Neural cell (in vitro differentiated cells): ENCODE measurements around the gene SIT1. TPM values are rescaled to one million over a fixed set of nuclear protein-coding genes. Genes with fewer than 3 reads are reported as not detected.
"Not testable (repeated sequence)": the region's sequence is repeated elsewhere in the genome, so short reads cannot be mapped to it uniquely, and the experiment has no call there.

Experiments used
- H2AFZ ChIP-seq: fragments of 200-600, 300-800 bp; sonication (generic), shearing (Covaris generic); 2 replicates; pipeline ENCODE4 v1.6.0; 2014; ENCODE audit warnings: low read depth, mild to moderate bottlenecking, antibody characterized with exemption, low read length, moderate library complexity
- H3F3A ChIP-seq: fragments of 200-600 bp; shearing (Covaris generic); 2 replicates; pipeline ENCODE4 v1.6.1; 2016; ENCODE audit warnings: mild to moderate bottlenecking, moderate library complexity, mixed read lengths, antibody characterized with exemption, low read length; ENCODE audit not compliant: insufficient read depth, poor library complexity, severe bottlenecking
- H3K27ac ChIP-seq: fragments of 200-600, 300-800 bp; sonication (generic), shearing (Covaris generic); 2 replicates; pipeline ENCODE4 v1.5.1; 2014; ENCODE audit warnings: mild to moderate bottlenecking, low read length, moderate library complexity
- H3K27me3 ChIP-seq: fragments of 300-800, 200-600 bp; sonication (generic), shearing (Covaris generic); 2 replicates; pipeline ENCODE4 v1.6.0; 2014; ENCODE audit warnings: mild to moderate bottlenecking, low read depth, low read length, moderate library complexity; ENCODE audit not compliant: insufficient read depth
- H3K36me3 ChIP-seq: fragments of 300-800, 200-600 bp; sonication (generic), shearing (Covaris generic); 2 replicates; pipeline ENCODE4 v1.5.1; 2014; ENCODE audit warnings: mild to moderate bottlenecking, antibody characterized with exemption, low read length, moderate library complexity; ENCODE audit not compliant: insufficient read depth
- H3K4me2 ChIP-seq: fragments of 300-800, 200-600 bp; sonication (generic), shearing (Covaris generic); 2 replicates; pipeline ENCODE4 v1.6.0; 2014; ENCODE audit warnings: mild to moderate bottlenecking, low read length
- H3K4me3 ChIP-seq: fragments of 300-800, 200-600 bp; sonication (generic), shearing (Covaris generic); 2 replicates; pipeline ENCODE4 v1.5.1; 2014; ENCODE audit warnings: mild to moderate bottlenecking, low read length, moderate library complexity
- H3K79me2 ChIP-seq: fragments of 200-600 bp; shearing (Covaris generic); replicated peaks from 2 replicates; pipeline ENCODE4 v1.6.0; 2014; ENCODE audit warnings: mild to moderate bottlenecking, low read length, moderate library complexity; ENCODE audit not compliant: insufficient read depth
- H3K9ac ChIP-seq: fragments of 300-800, 200-600 bp; sonication (generic), shearing (Covaris generic); 2 replicates; pipeline ENCODE4 v1.6.1; 2016; ENCODE audit warnings: mild to moderate bottlenecking, low read length, mixed read lengths
- H3K9me2 ChIP-seq: fragments of 200-600 bp; shearing (Covaris generic); 2 replicates; pipeline ENCODE4 v1.6.1; 2016; ENCODE audit warnings: mild to moderate bottlenecking, low read length, mixed read lengths; ENCODE audit not compliant: insufficient read depth
- H3K9me3 ChIP-seq: fragments of 200-600, 300-800 bp; sonication (generic), shearing (Covaris generic); 2 replicates; pipeline ENCODE4 v1.6.1; 2016; ENCODE audit warnings: mild to moderate bottlenecking, mixed run types, low read length, moderate library complexity, mixed read lengths
- H4K20me1 ChIP-seq: fragments of 200-600 bp; shearing (Covaris generic); 2 replicates; pipeline ENCODE4 v1.6.1; 2016; ENCODE audit warnings: mild to moderate bottlenecking, mixed run types; ENCODE audit not compliant: insufficient read depth
- EP300 ChIP-seq: fragments of 450-650 bp; conservative IDR thresholded peaks from 2 replicates; pipeline ENCODE4 v1.6.1; 2014; ENCODE audit warnings: antibody characterized with exemption, mild to moderate bottlenecking, moderate library complexity; ENCODE audit not compliant: poor library complexity, severe bottlenecking
- EZH2 ChIP-seq: fragments of 200-600, 300-800 bp; shearing (Covaris generic), sonication (generic); IDR thresholded peaks from 2 replicates; pipeline ENCODE4 v1.6.1; 2014; ENCODE audit warnings: antibody characterized with exemption, low read length, borderline replicate concordance, mild to moderate bottlenecking; ENCODE audit not compliant: insufficient read depth, poor library complexity, severe bottlenecking
- MXI1 ChIP-seq: fragments of 450-650 bp; conservative IDR thresholded peaks from 2 replicates; pipeline ENCODE4 v1.6.1; 2014; ENCODE audit warnings: antibody characterized with exemption, mild to moderate bottlenecking; ENCODE audit not compliant: poor library complexity, severe bottlenecking
- RAD21 ChIP-seq: fragments of 450-650 bp; conservative IDR thresholded peaks from 2 replicates; pipeline ENCODE4 v1.6.1; 2014; ENCODE audit warnings: antibody characterized with exemption, mild to moderate bottlenecking, moderate library complexity
- SMC3 ChIP-seq: fragments of 450-650 bp; conservative IDR thresholded peaks from 2 replicates; pipeline ENCODE4 v1.6.1; 2014; ENCODE audit warnings: antibody characterized with exemption, mild to moderate bottlenecking, moderate library complexity; ENCODE audit not compliant: poor library complexity
- polyA plus RNA-seq: library from polyadenylated mRNA; depleted of rRNA; stranded (reverse); fragments of >200 nt; gene quantifications from 2 replicates; pipeline ENCODE4 v1.2.3, GENCODE V29; 2014
- TF ChIP-seq, protein P1 (sequence below): IDR thresholded peaks from 2 replicates; pipeline ENCODE4 v1.6.1; 2012; ENCODE audit warnings: borderline replicate concordance
- TF ChIP-seq, protein P2 (sequence below): fragments of 450-650 bp; IDR thresholded peaks from 2 replicates; pipeline ENCODE4 v1.5.1; 2014; ENCODE audit warnings: antibody characterized with exemption, mild to moderate bottlenecking, moderate library complexity; ENCODE audit not compliant: poor library complexity, severe bottlenecking

Gene SIT1
- polyA plus RNA-seq, 1 donor from 2014 or later, result not detected

GRCh38 chr9:35639631-35640030 lies 11.1 kb downstream of the SIT1 start:
- no peak overlapping the region for H3K27ac ChIP-seq
- H3K9me2 ChIP-seq, result no peaks in the 10 kb centered on the region
- TF ChIP-seq SMC3 (no peak), MXI1 (no peak), RAD21 (no peak), EP300 (no peak), EZH2 (no peak)
- TF ChIP-seq, protein P1, sequence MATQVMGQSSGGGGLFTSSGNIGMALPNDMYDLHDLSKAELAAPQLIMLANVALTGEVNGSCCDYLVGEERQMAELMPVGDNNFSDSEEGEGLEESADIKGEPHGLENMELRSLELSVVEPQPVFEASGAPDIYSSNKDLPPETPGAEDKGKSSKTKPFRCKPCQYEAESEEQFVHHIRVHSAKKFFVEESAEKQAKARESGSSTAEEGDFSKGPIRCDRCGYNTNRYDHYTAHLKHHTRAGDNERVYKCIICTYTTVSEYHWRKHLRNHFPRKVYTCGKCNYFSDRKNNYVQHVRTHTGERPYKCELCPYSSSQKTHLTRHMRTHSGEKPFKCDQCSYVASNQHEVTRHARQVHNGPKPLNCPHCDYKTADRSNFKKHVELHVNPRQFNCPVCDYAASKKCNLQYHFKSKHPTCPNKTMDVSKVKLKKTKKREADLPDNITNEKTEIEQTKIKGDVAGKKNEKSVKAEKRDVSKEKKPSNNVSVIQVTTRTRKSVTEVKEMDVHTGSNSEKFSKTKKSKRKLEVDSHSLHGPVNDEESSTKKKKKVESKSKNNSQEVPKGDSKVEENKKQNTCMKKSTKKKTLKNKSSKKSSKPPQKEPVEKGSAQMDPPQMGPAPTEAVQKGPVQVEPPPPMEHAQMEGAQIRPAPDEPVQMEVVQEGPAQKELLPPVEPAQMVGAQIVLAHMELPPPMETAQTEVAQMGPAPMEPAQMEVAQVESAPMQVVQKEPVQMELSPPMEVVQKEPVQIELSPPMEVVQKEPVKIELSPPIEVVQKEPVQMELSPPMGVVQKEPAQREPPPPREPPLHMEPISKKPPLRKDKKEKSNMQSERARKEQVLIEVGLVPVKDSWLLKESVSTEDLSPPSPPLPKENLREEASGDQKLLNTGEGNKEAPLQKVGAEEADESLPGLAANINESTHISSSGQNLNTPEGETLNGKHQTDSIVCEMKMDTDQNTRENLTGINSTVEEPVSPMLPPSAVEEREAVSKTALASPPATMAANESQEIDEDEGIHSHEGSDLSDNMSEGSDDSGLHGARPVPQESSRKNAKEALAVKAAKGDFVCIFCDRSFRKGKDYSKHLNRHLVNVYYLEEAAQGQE, result no peak
- TF ChIP-seq, protein P2, sequence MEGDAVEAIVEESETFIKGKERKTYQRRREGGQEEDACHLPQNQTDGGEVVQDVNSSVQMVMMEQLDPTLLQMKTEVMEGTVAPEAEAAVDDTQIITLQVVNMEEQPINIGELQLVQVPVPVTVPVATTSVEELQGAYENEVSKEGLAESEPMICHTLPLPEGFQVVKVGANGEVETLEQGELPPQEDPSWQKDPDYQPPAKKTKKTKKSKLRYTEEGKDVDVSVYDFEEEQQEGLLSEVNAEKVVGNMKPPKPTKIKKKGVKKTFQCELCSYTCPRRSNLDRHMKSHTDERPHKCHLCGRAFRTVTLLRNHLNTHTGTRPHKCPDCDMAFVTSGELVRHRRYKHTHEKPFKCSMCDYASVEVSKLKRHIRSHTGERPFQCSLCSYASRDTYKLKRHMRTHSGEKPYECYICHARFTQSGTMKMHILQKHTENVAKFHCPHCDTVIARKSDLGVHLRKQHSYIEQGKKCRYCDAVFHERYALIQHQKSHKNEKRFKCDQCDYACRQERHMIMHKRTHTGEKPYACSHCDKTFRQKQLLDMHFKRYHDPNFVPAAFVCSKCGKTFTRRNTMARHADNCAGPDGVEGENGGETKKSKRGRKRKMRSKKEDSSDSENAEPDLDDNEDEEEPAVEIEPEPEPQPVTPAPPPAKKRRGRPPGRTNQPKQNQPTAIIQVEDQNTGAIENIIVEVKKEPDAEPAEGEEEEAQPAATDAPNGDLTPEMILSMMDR, result no peak
- H3K79me2 ChIP-seq, result no peaks in the 10 kb centered on the region
- no peaks in the 10 kb centered on the region for H4K20me1 ChIP-seq
- H3K4me3 ChIP-seq, result no peak overlapping the region
- H3F3A ChIP-seq, result no peaks in the 10 kb centered on the region
- H3K36me3 ChIP-seq, result no peaks in the 10 kb centered on the region
- no peak overlapping the region for H3K4me2 ChIP-seq
- no peak overlapping the region for H3K9ac ChIP-seq
- no peaks in the 10 kb centered on the region for H3K27me3 ChIP-seq
- no peak overlapping the region for H2AFZ ChIP-seq
- no peaks in the 10 kb centered on the region for H3K9me3 ChIP-seq

- H2AFZ ChIP-seq, H3K79me2 ChIP-seq, H3K9me3 ChIP-seq, H3K36me3 ChIP-seq, H3K27ac ChIP-seq, H4K20me1 ChIP-seq, H3K4me2 ChIP-seq, H3K9me2 ChIP-seq, H3F3A ChIP-seq, H3K27me3 ChIP-seq, H3K4me3 ChIP-seq, H3K9ac ChIP-seq: not testable (repeated sequence)
Measured at GRCh38 chr9:35639225-35639624, 11.5 kb downstream of the SIT1 start.

- not testable (repeated sequence) for H3K27ac ChIP-seq, H3K4me3 ChIP-seq, H3K36me3 ChIP-seq, H3F3A ChIP-seq, H3K9me2 ChIP-seq, H2AFZ ChIP-seq, H3K9me3 ChIP-seq, H4K20me1 ChIP-seq, H3K79me2 ChIP-seq, H3K27me3 ChIP-seq, H3K4me2 ChIP-seq, H3K9ac ChIP-seq
Measured at GRCh38 chr9:35638751-35639150, 12.0 kb downstream of the SIT1 start.

GRCh38 chr9:35637427-35637955 lies 13.2 kb downstream of the SIT1 start:
- not testable (repeated sequence) for H3K27me3 ChIP-seq, H2AFZ ChIP-seq, H3K27ac ChIP-seq, H3K4me2 ChIP-seq, H3K4me3 ChIP-seq, H3K9me2 ChIP-seq, H4K20me1 ChIP-seq, H3K79me2 ChIP-seq, H3K36me3 ChIP-seq, H3K9ac ChIP-seq, H3K9me3 ChIP-seq, H3F3A ChIP-seq

DNA sequence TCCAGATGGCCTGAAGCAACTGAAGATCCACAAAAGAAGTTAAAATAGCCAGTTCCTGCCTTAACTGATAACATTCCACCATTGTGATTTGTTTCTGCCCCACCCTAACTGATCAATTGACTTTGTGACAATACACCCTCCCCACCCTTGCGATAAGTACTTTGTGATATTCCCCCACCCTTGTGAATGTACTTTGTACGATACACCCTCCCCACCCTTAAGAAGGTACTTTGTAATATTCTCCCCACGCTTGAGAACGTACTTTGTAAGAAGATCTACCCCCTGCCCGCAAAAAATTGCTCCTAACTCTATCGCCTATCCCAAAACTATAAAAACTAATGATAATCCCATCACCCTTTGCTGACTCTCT lies 13.9 kb downstream of the SIT1 start:
- H3K27ac ChIP-seq, H4K20me1 ChIP-seq, H3K4me2 ChIP-seq, H3K9me3 ChIP-seq, H3K9ac ChIP-seq, H3F3A ChIP-seq, H3K36me3 ChIP-seq, H3K27me3 ChIP-seq, H2AFZ ChIP-seq, H3K4me3 ChIP-seq, H3K9me2 ChIP-seq, H3K79me2 ChIP-seq: not testable (repeated sequence)
